ACC112 (cell line): ENCODE data around the gene ADCK2.
"Not testable (repeated sequence)": the region's sequence is repeated elsewhere in the genome, so short reads cannot be mapped to it uniquely, and the experiment has no call there.

ENCODE experiments used
- H2AFZ ChIP-seq: fragments of 200-600 bp; sonication (generic); one replicate; pipeline ENCODE4 v1.6.0; 2017; ENCODE audit warnings: antibody characterized with exemption, low read length; ENCODE audit not compliant: unreplicated experiment
- H3K27ac ChIP-seq: fragments of 200-600 bp; sonication (generic); 2 replicates; pipeline ENCODE4 v1.5.1; 2014; ENCODE audit warnings: low read depth, mild to moderate bottlenecking, antibody characterized with exemption, low read length, moderate library complexity
- H3K27me3 ChIP-seq: fragments of 200-600 bp; sonication (generic); 2 replicates; pipeline ENCODE4 v1.6.1; 2014; ENCODE audit warnings: mild to moderate bottlenecking, antibody characterized with exemption, low read length, moderate library complexity, mixed read lengths; ENCODE audit not compliant: insufficient read depth
- H3K36me3 ChIP-seq: fragments of 200-600 bp; sonication (generic); 2 replicates; pipeline ENCODE4 v1.6.1; 2016; ENCODE audit warnings: mild to moderate bottlenecking, antibody characterized with exemption, low read length, moderate library complexity, mixed read lengths; ENCODE audit not compliant: insufficient read depth
- H3K4me1 ChIP-seq: fragments of 200-600 bp; sonication (generic); one replicate; pipeline ENCODE4 v1.6.1; 2016; ENCODE audit warnings: low read length, mixed read lengths; ENCODE audit not compliant: insufficient read depth, unreplicated experiment, control insufficient read depth
- H3K4me3 ChIP-seq: fragments of 200-600 bp; sonication (generic); 2 replicates; pipeline ENCODE4 v1.5.1; 2014; ENCODE audit warnings: mild to moderate bottlenecking, low read depth, low read length
- H3K79me2 ChIP-seq: fragments of 200-600 bp; sonication (generic); one replicate; pipeline ENCODE4 v1.6.0; 2016; ENCODE audit warnings: low read length; ENCODE audit not compliant: control insufficient read depth, unreplicated experiment, insufficient read depth

Gene ADCK2

DNA sequence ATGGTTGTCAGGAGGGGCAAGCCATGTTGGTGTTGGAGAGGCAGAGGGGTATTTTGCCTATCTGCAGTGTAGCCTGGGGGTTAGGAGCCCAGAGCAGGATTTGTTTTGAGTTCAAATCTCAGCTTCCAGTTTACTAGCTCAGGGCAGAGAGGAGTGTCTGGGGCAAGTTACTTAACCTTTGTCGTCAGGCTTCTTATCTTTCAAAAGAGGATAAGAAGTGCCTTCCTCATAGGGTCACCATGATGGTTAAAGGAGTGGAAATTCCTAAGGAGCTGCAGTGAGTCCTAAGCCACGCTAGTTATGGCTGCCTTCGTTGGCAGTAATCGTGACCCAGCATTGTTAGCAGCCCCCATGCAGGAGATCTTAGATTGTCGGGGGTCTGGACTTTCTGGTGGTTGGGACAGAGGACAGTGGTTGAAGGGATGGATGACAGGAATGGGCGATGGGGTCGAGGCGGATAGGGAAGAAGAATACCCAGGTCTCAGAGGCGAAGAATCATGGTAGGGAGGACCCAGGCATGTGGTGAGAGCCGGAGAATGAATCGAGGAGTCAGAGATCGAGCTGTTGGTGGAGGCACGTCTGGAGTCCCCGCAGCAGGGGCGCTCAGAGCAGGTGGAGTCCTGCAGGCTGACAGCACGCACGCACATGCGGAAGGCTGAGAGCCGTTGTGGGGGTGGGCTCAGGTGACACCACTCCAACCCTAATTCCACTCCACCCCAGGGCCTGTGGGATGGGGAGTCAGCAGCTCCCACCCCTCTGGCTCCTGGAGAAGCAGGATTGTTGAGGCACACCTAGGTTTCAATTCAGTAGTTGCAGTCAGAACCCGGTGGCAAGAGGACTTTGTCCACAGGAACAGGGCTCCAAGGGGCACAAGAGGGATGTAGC is 11.6 kb downstream of the ADCK2 start:
- Histone ChIP-seq H3K27ac (no peak overlapping the region), H3K4me1 (no peaks in the 10 kb centered on the region), H3K79me2 (no peaks in the 10 kb centered on the region), H3K36me3 (no peaks in the 10 kb centered on the region), H3K4me3 (no peak overlapping the region), H3K27me3 (no peaks in the 10 kb centered on the region), H2AFZ (no peak overlapping the region)

DNA sequence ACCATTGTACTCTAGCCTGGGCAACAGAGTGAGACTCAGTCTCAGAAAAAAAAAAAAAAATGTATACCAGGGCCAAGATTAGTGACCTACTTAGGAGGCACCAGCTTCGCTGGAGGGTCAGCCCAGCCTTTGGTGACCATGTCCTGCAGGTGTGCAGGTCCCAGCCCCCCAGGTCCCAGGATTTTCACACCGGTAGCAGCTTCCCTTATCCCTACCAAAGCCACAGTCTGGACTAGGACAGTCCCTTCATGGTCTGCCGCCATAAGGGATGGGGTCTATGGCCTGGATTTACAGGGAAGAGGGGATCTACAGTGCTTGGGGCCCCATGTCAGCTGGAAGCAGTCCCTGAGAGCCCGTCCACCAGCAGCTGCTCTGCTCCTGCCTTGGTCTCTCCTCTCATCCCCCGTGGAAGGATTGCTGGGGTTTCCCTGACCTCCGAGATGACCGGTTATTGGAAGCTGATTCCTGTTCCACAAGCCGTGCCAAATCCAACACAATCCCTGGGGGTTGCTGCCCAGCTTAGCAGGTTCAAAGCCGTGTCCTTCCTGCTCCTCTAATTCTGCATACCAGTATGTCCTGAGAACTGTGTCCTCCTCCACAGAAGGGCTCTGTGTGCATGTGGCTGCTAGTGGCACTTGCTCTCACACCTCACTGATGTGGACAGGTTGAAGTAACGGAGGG is 12.8 kb downstream of the ADCK2 start:
- Histone ChIP-seq H3K4me3 (no peak overlapping the region), H2AFZ (no peak overlapping the region), H3K27ac (no peak overlapping the region), H3K4me1 (no peaks in the 10 kb centered on the region), H3K36me3 (no peaks in the 10 kb centered on the region), H3K79me2 (no peaks in the 10 kb centered on the region), H3K27me3 (no peaks in the 10 kb centered on the region)

DNA sequence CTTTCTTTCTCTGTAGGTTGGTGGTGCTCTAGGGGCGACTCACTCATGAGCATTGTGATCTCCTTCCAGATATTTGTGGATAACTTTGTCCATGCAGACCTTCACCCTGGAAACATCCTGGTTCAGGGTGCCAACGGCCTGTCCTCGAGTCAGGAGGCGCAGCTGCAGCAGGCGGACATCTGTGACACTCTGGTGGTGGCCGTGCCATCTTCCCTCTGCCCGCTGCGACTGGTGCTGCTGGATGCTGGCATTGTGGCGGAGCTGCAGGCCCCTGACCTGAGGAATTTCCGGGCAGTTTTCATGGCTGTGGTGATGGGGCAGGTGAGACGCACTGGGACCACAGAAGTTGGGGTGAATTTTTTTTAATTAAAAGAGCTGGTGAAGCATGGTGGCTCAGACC is 14.2 kb downstream of the ADCK2 start:
- Histone ChIP-seq H3K27ac (no peak overlapping the region), H2AFZ (no peak overlapping the region), H3K4me3 (no peak overlapping the region), H3K4me1 (no peaks in the 10 kb centered on the region), H3K79me2 (no peaks in the 10 kb centered on the region), H3K36me3 (no peaks in the 10 kb centered on the region), H3K27me3 (no peaks in the 10 kb centered on the region)

DNA sequence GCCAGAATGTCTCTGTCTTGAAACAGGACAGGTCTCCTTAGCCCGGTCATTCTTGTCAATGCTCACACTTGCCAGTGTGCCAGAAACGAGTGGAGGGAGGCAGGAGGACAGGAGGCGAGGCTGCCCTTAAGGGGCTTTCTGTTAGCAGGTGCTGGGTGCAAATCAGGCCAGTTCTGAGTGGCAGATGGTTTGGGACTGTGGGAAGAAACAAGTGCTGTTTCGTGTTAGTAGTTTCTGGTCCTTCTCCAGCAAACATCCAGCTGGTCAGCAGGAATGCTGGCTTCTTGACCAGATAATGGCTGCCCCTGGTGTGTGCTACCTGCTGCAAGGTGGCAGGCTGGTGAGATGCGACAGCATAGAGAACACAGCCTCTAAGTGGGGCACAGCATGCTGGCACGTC is 15.6 kb downstream of the ADCK2 start:
- no peak overlapping the region for H2AFZ ChIP-seq
- no peaks in the 10 kb centered on the region for H3K79me2 ChIP-seq
- H3K27ac ChIP-seq: no peak overlapping the region
- no peaks in the 10 kb centered on the region for H3K36me3 ChIP-seq
- no peaks in the 10 kb centered on the region for H3K4me1 ChIP-seq
- H3K4me3 ChIP-seq: no peak overlapping the region
- H3K27me3 ChIP-seq: no peaks in the 10 kb centered on the region

DNA sequence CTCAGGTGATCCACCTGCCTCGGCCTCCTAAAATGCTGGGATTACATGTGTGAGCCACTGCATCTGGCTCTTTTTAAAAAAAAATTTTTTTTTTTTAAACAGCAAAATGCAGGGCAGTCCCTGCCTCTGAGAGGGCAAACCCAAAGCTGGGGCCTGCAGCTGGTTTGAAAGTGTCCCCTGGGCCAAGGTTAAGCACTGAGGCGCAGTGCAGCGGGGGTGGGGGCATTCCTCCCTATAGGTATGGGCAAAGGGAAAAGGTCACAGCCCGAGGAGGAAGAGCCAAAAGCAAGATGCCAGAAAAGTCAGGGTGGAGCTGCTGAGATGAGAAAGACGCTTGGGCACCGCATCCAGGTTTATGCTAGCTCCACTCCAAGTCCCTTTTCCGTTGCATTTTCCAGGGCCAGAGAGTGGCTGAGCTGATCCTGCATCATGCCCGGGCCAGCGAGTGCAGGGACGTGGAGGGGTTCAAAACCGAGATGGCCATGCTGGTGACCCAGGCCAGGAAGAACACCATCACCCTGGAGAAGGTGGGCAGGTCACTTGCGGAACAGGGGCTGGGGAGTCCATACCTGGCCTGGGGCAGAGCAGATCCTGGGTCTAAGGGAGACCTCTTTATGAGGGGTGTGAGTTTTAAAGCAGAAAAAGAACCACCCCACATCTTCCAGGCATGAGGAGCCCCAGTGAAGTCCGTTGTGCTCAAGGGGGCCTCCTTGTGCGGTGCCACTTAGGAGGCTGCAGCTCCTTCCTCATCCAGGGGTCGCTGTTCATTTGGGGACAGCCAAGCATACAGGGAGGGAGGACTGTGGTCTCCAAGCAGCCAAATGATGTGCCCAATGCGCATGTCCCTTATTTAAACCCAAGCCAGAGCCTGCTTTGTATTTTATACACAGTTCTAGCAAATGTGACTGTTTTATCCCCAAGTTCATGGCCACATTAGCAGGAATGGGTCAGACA is 16.7 kb downstream of the ADCK2 start:
- no peak overlapping the region for H3K27ac ChIP-seq
- no peaks in the 10 kb centered on the region for H3K27me3 ChIP-seq
- H3K4me1 ChIP-seq: no peaks in the 10 kb centered on the region
- H2AFZ ChIP-seq: no peak overlapping the region
- H3K79me2 ChIP-seq: no peaks in the 10 kb centered on the region
- no peaks in the 10 kb centered on the region for H3K36me3 ChIP-seq
- H3K4me3 ChIP-seq: no peak overlapping the region

DNA sequence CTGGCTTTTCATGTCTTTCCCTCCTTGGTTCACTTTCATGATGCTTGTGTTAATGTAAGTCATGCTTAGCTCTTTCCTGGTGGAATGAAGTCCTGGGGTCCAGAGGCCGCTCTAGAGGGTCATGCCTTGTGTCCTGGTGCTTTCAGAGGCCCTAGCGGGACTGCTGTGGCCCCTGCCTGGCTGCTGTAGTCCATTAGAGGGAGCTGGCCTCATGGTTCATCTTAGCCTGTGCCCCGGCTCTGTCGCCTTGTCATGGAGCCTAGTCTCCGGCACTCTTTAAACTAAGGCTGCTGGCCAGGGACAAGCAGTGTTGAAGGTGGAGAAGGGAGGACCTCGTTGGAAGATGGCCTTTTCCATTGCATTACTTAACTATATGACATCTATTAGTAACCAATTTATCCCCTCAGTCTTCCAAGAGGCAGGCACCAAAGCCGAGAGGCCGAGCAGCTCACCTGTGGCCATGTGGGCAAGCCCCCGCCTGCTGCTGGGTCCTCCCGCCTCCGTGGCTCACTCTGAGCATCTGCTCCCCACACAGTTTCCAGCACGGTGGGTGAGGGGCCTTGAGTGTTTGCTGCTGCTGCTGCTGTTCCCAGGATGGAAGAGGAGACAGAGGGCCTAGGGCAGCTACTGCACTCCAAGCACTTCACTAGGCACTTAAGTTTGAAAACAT is 18.8 kb downstream of the ADCK2 start:
- no peak overlapping the region for H2AFZ ChIP-seq
- no peaks in the 10 kb centered on the region for H3K36me3 ChIP-seq
- no peaks in the 10 kb centered on the region for H3K4me1 ChIP-seq
- H3K4me3 ChIP-seq: no peak overlapping the region
- H3K79me2 ChIP-seq: no peaks in the 10 kb centered on the region
- H3K27me3 ChIP-seq: no peaks in the 10 kb centered on the region
- H3K27ac ChIP-seq: no peak overlapping the region

DNA sequence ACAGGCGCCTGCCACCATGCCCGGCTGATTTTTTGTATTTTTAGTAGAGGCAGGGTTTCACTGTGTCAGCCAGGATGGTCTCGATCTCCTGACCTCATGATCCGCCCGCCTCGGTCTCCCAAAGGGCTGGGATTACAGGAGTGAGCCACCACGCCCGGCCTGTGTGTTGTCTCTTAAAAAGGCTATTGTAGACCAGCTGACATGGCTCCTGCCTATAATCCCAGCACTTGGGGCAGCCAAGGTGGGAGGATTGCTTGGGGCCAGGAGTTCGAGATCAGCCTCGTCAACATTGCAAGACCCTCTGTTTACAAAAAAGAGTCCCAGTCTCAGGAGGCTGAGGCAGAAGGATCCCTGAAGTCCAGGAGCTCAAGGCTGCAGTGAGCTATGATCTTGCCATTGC is 21.1 kb downstream of the ADCK2 start:
- H2AFZ ChIP-seq, H3K36me3 ChIP-seq: not testable (repeated sequence)
- peaks cover 15% of the 10 kb centered on the region for H3K79me2 ChIP-seq

DNA sequence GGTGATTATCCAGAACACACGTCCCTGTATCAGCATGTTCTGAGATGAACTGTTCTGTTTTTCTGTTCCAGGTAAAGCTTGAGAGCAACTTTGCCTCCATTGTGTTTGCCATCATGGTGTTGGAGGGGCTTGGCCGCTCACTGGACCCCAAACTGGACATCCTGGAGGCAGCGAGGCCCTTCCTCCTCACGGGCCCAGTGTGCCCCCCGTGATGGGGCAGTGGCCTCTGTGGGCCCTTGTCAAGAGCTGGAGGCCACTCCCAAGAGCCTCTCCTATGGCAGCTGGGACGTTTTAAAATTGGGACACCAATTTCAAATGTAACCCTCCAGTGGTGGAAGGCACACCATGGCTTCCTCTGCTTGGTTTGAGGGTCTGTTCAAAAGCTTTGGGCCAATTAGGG is 21.8 kb downstream of the ADCK2 start:
- H3K4me3 ChIP-seq: no peak overlapping the region
- no peaks in the 10 kb centered on the region for H3K36me3 ChIP-seq

More for the DNA sequence above, 21.1 kb downstream of the ADCK2 start:
- H3K4me3 ChIP-seq, H3K27me3 ChIP-seq, H3K27ac ChIP-seq: not testable (repeated sequence)
- H3K4me1 ChIP-seq: peaks cover 10% of the 10 kb centered on the region

DNA sequence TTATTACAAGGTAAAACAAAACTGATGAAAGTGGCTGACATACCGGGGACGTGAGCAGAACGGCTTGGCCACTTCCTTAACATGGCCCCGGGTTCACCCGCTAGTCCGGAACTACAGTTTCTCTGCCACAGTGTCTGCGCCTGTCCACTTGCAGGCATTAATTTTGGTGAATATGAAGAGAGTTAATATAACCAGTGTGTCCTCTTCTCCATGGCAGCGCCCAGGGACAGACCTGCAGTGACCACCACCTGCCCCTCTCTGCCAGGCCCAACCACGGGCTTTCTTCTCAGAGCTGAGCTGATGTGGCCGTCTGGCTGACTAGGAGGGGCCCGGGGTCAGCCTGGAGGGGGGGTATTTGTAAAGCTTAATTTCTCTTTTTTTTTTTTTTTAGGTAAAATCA is 22.6 kb downstream of the ADCK2 start:
- Histone ChIP-seq H3K79me2 (peaks cover 30% of the 10 kb centered on the region), H3K27me3 (no peaks in the 10 kb centered on the region), H3K4me1 (peaks cover 10% of the 10 kb centered on the region), H3K27ac (no peak overlapping the region), H3K4me3 (no peak overlapping the region), H2AFZ (no peak overlapping the region), H3K36me3 (no peaks in the 10 kb centered on the region)

More for the DNA sequence above, 21.8 kb downstream of the ADCK2 start:
- Histone ChIP-seq H3K27ac (no peak overlapping the region), H3K4me1 (peaks cover 10% of the 10 kb centered on the region), H3K79me2 (peaks cover 22% of the 10 kb centered on the region), H3K27me3 (no peaks in the 10 kb centered on the region), H2AFZ (no peak overlapping the region)
